OCI-LY1 (cell line): Measurements from ENCODE around the gene DPP6.

ENCODE experiments used
- H2AFZ ChIP-seq: fragments of 200-600 bp; sonication (generic), shearing (Covaris generic); 2 replicates; pipeline ENCODE4 v1.6.0; 2014; ENCODE audit warnings: antibody characterized with exemption, mild to moderate bottlenecking, low read length
- H3F3A ChIP-seq: fragments of 200-600 bp; sonication (generic), shearing (Covaris generic); 2 replicates; pipeline ENCODE4 v1.6.0; 2014; ENCODE audit warnings: mild to moderate bottlenecking, antibody characterized with exemption, low read length, moderate library complexity; ENCODE audit not compliant: insufficient read depth
- H3K27ac ChIP-seq: fragments of 200-600 bp; sonication (generic); 2 replicates; pipeline ENCODE4 v1.5.1; 2014; ENCODE audit warnings: low read length, mixed run types, mild to moderate bottlenecking, low read depth; ENCODE audit not compliant: poor library complexity, severe bottlenecking
- H3K27me3 ChIP-seq: fragments of 200-600 bp; sonication (generic); 2 replicates; pipeline ENCODE4 v1.6.0; 2014; ENCODE audit warnings: antibody characterized with exemption, mild to moderate bottlenecking, low read length, moderate library complexity; ENCODE audit not compliant: insufficient read depth
- H3K36me3 ChIP-seq: fragments of 200-600 bp; sonication (generic); 2 replicates; pipeline ENCODE4 v1.6.1; 2014; ENCODE audit warnings: mild to moderate bottlenecking, antibody characterized with exemption, low read length, moderate library complexity, mixed read lengths; ENCODE audit not compliant: insufficient read depth
- H3K4me1 ChIP-seq: fragments of 200-600 bp; sonication (generic); 2 replicates; pipeline ENCODE4 v1.5.1; 2014; ENCODE audit warnings: mild to moderate bottlenecking, low read length, moderate library complexity; ENCODE audit not compliant: insufficient read depth, severe bottlenecking
- H3K4me2 ChIP-seq: fragments of 200-600 bp; sonication (generic), shearing (Covaris generic); 2 replicates; pipeline ENCODE4 v1.6.1; 2014; ENCODE audit warnings: low read length
- H3K4me3 ChIP-seq: fragments of 200-600 bp; sonication (generic); 2 replicates; pipeline ENCODE4 v1.5.1; 2014; ENCODE audit warnings: low read length, low read depth, mild to moderate bottlenecking, mixed read lengths; ENCODE audit not compliant: poor library complexity, severe bottlenecking
- H3K79me2 ChIP-seq: fragments of 200-600 bp; shearing (Covaris generic); 2 replicates; pipeline ENCODE4 v1.6.1; 2016; ENCODE audit warnings: mixed run types, low read length, mixed read lengths; ENCODE audit not compliant: insufficient read depth
- H3K9ac ChIP-seq: fragments of 200-600 bp; sonication (generic), shearing (Covaris generic); 2 replicates; pipeline ENCODE4 v1.6.1; 2014; ENCODE audit warnings: mild to moderate bottlenecking, low read length, mixed read lengths
- H3K9me2 ChIP-seq: fragments of 200-600 bp; sonication (generic), shearing (Covaris generic); 2 replicates; pipeline ENCODE4 v1.6.1; 2014; ENCODE audit warnings: low read depth, mild to moderate bottlenecking, low read length, mixed read lengths
- H3K9me3 ChIP-seq: fragments of 200-600 bp; shearing (Covaris generic); 2 replicates; pipeline ENCODE4 v1.6.1; 2014; ENCODE audit warnings: low read length, mixed read lengths
- H4K20me1 ChIP-seq: fragments of 200-600 bp; sonication (generic), shearing (Covaris generic); 2 replicates; pipeline ENCODE4 v1.6.0; 2016; ENCODE audit warnings: mild to moderate bottlenecking, low read length; ENCODE audit not compliant: insufficient read depth
- EZH2 ChIP-seq: fragments of 200-600 bp; sonication (generic), shearing (Covaris generic); IDR thresholded peaks from 2 replicates; pipeline ENCODE4 v1.8.0; 2017; ENCODE audit warnings: borderline replicate concordance, mixed run types, mild to moderate bottlenecking, antibody characterized with exemption, low read length, moderate library complexity, mixed read lengths
- TF ChIP-seq, protein P1 (sequence below): fragments of 200-600 bp; sonication (generic), shearing (Covaris generic); IDR thresholded peaks from 2 replicates; pipeline ENCODE4 v1.5.1; 2017; ENCODE audit warnings: mild to moderate bottlenecking, antibody characterized with exemption, low read length, moderate library complexity, mixed read lengths

Gene DPP6

DNA sequence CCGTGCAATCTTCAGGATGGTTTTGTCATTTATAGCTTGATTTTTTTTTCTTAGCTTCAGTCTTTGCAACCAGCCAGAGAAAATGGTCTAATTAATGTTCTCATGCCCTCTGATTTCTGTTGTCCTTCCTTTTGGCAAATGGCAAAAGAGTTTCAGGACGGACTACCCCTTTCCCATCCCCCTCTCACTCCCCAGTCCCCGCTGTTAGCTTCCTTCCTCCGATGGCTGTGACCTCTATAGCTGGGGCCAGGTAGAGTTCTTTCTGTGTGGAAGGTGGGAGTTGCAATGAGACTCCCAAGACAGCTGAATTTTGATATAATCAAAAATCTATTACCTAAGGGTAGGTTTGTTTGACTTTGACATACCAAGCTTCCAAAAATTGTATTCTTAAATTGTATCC is 588.7 kb downstream of the DPP6 start:
- Histone ChIP-seq H3K9ac (no peak overlapping the region), H3K4me1 (no peaks in the 10 kb centered on the region), H2AFZ (no peak overlapping the region), H3K27ac (no peak overlapping the region), H3K79me2 (no peaks in the 10 kb centered on the region), H4K20me1 (no peaks in the 10 kb centered on the region), H3K9me3 (no peaks in the 10 kb centered on the region), H3K4me3 (no peak overlapping the region), H3K27me3 (peaks cover 3% of the 10 kb centered on the region; the same call in 1 of the 2 replicates), H3K4me2 (no peak overlapping the region), H3F3A (no peaks in the 10 kb centered on the region), H3K36me3 (no peaks in the 10 kb centered on the region), H3K9me2 (no peaks in the 10 kb centered on the region)
- TF ChIP-seq, protein P1, sequence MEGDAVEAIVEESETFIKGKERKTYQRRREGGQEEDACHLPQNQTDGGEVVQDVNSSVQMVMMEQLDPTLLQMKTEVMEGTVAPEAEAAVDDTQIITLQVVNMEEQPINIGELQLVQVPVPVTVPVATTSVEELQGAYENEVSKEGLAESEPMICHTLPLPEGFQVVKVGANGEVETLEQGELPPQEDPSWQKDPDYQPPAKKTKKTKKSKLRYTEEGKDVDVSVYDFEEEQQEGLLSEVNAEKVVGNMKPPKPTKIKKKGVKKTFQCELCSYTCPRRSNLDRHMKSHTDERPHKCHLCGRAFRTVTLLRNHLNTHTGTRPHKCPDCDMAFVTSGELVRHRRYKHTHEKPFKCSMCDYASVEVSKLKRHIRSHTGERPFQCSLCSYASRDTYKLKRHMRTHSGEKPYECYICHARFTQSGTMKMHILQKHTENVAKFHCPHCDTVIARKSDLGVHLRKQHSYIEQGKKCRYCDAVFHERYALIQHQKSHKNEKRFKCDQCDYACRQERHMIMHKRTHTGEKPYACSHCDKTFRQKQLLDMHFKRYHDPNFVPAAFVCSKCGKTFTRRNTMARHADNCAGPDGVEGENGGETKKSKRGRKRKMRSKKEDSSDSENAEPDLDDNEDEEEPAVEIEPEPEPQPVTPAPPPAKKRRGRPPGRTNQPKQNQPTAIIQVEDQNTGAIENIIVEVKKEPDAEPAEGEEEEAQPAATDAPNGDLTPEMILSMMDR = no peak
- no peak for TF ChIP-seq EZH2

DNA sequence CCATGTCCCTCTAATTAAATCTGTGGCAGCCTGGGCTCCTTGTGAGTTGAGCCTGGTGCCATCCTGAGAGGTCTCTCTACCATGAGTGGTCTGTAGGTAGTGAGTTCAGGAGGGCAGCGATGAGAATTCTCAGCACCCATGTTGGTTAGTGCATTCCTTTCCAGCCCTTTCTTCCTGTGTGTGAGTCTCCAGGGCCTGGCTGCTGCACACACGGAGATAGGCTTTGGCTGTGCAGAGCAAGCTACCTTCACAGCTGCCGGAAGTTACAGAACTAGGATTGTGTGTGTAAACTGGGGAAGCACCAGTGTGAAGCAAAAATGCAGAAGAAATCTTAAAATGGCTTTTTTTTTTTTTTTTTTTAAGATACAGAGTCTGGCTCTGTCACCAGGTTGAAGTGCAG is 592.2 kb downstream of the DPP6 start:
- no peak overlapping the region for H3K4me2 ChIP-seq
- H3K27me3 ChIP-seq = no peaks in the 10 kb centered on the region
- no peak for TF ChIP-seq EZH2
- TF ChIP-seq, protein P1 = no peak
- no peaks in the 10 kb centered on the region for H3F3A ChIP-seq
- no peak overlapping the region for H3K9ac ChIP-seq
- H3K9me2 ChIP-seq = no peaks in the 10 kb centered on the region
- no peaks in the 10 kb centered on the region for H3K36me3 ChIP-seq
- no peak overlapping the region for H3K27ac ChIP-seq
- H3K4me1 ChIP-seq = no peaks in the 10 kb centered on the region
- no peaks in the 10 kb centered on the region for H3K9me3 ChIP-seq
- H4K20me1 ChIP-seq = no peaks in the 10 kb centered on the region
- H3K79me2 ChIP-seq = no peaks in the 10 kb centered on the region
- H3K4me3 ChIP-seq = no peak overlapping the region
- H2AFZ ChIP-seq = no peak overlapping the region

DNA sequence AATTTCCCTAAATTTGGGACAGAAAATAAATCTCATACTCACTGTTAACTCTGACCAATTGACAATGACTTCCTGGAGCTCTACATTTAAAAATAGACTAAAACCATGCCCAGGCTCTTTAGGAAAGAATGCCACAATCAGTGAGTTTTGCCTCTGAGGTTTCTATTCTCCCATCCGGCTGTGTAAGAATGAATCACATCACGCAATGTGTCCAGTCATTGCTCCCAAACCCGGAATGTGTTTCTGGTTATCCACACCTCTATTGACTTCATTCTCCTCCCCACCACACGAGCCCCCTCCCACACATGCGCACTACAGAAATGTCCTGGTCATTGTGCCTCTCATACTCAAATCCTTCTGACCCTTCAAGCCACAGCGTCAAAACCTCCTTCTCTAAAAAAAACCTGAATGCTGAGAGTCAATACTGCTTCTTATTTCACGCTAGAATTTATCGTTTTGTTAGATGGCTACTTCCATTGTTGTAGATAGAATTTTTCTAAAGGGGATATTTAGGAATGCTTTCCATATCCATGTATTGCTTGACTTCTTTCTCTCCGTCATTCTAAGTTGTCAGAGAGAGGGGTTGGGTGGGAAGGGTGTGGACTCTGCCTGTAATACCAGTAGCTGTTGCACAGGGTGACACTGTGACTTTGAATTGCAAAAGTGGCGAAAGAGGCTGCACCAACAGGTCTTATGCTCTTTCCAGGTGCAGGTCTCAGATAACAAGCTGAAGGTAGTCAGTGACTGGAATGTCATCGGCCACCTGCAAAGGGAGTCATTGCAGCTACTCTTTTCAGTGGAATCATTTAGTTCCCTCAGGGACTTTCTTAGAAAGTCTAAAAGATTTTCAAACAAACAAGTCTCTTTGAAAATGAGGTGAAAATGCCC is 594.2 kb downstream of the DPP6 start:
- H3K27me3 ChIP-seq = no peaks in the 10 kb centered on the region

More for the DNA sequence above, 594.2 kb downstream of the DPP6 start:
- Histone ChIP-seq H3K79me2 (no peaks in the 10 kb centered on the region), H3K4me3 (no peak overlapping the region), H3K36me3 (no peaks in the 10 kb centered on the region), H3K9me2 (no peaks in the 10 kb centered on the region), H2AFZ (no peak overlapping the region), H3F3A (no peaks in the 10 kb centered on the region), H4K20me1 (no peaks in the 10 kb centered on the region), H3K4me1 (no peaks in the 10 kb centered on the region), H3K4me2 (no peak overlapping the region), H3K9me3 (no peaks in the 10 kb centered on the region), H3K27ac (no peak overlapping the region), H3K9ac (no peak overlapping the region)
- TF ChIP-seq, protein P1 = no peak
- TF ChIP-seq EZH2 = no peak
